Measurements from ENCODE around the gene DDR2.
"Not testable (repeated sequence)": the region's sequence is repeated elsewhere in the genome, so short reads cannot be mapped to it uniquely, and the experiment has no call there.

Gene DDR2

DNA sequence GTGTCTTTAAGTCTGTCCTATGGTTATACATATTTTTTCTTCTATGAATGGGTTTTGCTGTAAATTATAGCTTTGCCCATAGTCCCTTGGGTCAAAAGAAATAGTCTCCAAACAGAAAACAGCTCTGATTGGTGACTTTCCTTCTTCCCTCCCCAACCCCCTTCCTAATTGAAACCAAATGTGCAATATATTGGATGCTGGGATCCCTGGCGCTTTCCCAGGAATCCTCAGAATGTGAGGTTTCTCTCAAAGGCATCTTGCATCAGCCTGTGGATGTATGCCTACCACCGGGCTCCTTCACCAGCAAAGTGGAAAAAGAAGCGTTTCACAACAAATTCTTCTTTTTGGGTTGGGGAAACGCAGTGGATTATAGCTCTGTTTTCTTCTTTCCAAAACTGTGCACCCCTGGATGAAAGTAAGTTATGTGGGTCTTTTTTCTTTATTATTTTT lies at the start of gene DDR2:
Gene DDR2, plus strand, starts transcription at position 248 of the 450 bp plus-strand sequence. CDS start 86,600 bp downstream, outside the sequence.
- no peak for DNase-seq (ENCODE audit: low spot score)

DNA sequence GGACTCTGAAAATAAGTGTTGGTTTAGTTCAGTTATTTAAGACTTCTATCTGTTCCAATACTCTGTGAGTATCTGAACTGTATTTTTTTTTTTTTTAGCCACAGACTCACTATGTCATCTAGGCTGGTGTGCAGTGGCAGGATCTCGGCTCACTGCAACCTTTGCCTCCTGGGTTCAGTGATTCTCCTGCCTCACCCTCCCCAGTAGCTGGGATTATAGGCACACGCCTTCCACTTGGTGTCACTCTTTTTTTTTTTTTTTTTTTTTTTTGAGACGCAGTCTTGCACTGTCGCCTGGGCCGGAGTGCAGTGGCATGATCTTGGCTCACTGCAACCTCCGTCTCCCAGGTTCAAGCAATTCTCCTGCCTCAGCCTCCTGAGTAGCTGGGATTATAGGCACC lies 49.4 kb upstream of the DDR2 start:
- DNase-seq (ENCODE audit: low spot score): not testable (repeated sequence)

DNA sequence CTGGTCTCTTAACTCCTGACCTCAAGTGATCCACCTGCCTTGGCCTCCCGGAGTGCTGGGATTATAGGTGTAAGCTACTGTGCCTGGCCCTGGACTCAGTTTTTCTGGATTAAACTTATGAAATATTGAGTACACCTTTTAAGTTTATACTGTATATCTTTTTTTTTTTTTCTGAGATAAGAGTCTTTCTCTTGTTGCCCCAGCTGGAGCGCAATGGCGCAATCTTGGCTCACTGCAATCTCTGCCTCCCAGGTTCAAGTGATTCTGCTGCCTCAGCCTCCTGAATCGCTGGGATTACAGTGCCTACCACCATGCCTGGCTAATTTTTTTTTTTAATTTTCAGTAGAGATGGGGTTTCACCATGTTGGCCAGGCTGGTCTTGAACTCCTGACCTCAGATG lies 47.2 kb upstream of the DDR2 start:
- not testable (repeated sequence) for DNase-seq (ENCODE audit: low spot score)

DNA sequence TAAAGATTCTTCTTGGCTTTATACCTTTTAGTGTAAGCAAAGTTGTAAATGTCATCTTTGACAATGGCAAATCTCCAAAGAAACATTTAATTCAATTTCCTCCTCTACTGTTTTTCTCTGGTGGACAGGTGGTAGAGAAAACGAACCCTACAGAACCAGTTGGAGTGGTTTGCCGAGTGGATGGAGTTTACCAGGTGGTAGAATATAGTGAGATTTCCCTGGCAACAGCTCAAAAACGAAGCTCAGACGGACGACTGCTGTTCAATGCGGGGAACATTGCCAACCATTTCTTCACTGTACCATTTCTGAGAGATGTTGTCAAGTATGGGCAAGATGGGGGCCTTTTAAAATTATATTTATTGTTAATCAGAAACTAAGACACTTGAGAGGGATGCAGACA lies 44.9 kb upstream of the DDR2 start:
- DNase-seq (ENCODE audit: low spot score): no peak

DNA sequence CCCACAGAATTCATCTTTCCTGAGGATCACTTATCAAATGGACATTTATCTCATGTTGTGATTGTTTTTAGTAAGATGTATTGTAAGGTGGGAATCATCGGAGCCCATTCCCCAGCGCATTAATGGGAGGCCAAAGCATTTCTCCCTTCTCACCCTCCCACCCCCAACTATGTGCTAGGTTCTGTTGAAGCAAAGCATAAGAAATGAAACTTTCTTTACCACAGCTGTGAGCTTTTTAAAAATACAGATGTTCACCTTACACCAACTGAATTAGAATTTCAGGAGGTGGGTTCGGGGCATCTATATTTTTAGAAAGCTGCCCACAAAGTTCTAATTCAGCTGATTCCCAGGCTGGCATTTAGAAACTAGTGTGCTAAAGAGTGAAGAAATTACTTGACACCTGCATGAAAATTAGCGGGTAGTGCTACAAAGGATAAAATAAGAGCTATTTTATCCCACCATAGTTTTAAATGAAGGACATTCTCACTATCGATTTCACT lies 44.5 kb upstream of the DDR2 start:
- no peak for DNase-seq (ENCODE audit: low spot score)

DNA sequence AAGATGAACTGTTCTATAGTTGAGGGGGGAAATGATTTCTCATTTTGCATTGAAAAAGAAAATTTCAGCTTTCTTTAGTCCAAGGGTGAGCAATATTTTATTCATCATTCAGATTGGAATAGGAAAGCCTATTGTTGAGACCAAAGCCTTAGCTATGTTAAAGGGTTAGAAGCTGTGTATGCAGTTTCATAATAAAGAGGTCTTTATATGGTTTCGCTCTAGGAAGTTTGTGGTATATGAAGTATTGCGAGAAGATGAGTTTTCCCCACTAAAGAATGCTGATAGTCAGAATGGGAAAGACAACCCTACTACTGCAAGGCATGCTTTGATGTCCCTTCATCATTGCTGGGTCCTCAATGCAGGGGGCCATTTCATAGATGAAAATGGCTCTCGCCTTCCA lies 42.2 kb upstream of the DDR2 start:
- DNase-seq (ENCODE audit: low spot score): no peak

DNA sequence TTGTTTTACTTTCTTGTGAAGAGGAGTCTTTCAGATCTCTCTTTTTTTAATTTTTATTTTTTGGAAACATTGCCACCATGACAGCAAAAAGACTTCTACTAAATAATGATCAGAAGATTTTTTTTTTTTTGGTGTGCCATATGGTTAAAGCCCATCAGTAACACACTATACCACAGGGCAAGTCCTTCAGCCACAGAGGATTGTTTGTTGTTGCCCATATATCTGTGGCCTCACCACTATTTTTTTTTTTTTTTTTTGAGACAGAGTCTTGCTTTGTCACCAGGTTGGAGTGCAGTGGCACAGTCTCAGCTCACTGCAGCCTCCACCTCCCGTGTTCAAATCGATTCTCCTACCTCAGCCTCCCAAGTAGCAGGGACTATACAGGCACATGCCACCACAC lies 41.6 kb upstream of the DDR2 start:
- DNase-seq (ENCODE audit: low spot score): no peak

DNA sequence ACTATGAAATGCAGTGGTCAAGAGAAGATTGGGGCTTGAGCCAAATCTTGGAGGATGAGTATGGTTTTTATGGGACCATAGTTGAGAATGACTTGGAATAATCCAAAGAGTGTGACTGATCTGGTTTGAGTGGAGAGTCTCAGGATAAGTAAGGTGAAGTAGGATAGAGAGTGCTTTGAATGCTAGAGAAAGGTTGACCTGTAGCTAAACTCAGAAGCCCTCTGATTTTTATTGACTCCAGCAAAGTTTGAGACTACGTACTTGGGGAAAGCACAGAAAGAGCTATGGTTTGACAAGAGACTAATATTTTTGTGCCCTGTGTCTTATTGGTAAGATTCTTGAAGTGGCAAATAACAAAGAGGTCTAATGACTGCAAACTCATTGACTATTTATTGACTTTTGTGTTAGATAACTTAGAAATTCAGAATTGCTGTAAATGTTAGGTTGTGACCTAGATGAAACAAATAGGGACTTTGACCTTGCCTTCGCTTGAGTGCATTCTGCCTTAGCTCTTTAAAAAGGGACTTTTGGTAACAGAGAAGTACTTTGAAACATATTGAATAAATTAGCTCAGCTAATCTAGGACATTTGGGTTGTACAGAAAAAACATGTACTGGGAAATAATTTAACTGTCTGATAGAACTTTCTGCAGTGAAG lies 35.6 kb upstream of the DDR2 start:
- DNase-seq (ENCODE audit: low spot score): no peak

DNA sequence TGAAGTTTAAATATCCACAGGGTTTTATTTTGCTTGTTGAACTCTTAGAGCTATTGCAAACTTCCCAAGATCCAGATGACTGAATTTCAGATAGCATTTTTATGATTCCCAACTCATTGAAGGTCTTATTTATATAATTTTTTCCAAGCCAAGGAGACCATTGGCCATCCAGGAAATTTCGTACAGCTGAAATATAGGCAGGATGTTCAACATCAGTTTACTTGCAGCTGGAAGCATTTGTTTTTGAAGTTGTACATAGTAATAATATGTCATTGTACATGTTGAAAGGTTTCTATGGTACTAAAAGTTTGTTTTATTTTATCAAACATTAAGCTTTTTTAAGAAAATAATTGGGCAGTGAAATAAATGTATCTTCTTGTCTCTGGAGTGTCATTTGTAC lies 32.8 kb upstream of the DDR2 start:
- no peak for DNase-seq (ENCODE audit: low spot score)

DNA sequence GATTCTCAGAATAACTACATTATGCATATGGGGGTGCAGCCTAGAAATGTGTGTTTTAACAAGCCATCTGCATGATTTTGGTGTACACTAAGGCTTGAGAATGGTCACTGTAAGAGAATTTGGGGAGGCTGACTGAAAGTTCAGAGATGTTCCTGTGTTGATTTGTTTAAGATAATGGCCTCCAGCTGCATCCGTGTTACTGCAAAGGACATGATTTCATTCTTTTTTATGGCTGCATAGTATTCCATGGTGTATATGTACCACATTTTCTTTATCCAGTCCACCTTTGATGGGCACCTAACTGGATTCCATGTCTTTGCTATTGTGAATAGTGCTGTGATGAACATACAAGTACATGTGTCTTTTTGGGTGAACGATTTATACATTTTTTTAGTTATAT lies 29.1 kb upstream of the DDR2 start:
- DNase-seq (ENCODE audit: low spot score): not testable (repeated sequence)

DNA sequence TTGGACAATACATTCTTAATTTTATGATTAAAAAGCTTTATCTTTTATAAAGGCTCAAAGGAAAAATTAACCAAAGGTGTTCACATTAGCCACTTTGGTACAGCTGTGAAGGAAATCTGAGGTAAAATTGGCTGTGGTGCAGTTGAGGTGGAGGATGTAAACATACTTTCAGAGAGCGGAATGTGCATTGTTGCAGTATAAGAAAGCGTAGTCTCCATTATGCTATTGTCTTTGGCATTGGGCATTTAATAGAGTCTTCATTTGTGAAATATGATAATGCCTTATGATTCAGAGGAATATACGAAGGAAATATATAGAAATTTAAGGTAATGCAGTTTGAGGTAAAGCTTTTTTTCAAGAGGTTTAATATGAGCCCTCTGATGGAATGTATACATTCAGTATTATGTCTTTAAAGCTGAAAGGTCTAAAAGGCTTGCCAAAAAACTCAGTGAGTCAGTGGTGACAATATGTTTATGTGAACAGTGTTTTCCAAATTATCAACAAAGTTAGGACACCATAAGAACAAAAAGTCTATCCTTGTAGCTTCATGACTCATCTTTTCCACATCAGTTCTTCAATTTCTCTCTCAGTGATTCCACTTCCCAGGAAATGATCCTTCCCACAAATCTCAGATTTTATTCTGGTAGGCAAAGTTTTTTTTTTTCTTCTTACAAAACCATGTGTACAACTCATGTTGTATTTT lies 26.9 kb upstream of the DDR2 start:
- DNase-seq (ENCODE audit: low spot score): no peak

DNA sequence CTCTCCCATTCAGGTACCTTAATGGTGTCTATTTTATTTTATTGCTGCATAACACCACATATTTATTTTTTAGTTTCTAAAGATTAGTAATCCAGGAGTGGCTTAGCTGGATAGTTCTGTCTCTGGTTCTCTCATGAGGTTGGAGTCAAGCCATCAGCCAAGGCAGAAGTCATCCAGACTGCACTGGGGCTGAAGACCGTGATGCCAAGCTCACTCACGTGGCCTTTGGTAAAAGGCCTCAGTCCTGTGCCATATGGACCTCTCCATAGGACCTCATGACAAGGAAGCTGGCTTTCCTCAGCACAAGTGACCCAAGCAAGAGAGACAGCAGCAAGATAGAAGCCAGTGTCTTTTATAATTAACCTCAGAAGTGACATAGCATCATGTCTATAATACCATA lies 23.0 kb upstream of the DDR2 start:
- DNase-seq (ENCODE audit: low spot score): no peak

DNA sequence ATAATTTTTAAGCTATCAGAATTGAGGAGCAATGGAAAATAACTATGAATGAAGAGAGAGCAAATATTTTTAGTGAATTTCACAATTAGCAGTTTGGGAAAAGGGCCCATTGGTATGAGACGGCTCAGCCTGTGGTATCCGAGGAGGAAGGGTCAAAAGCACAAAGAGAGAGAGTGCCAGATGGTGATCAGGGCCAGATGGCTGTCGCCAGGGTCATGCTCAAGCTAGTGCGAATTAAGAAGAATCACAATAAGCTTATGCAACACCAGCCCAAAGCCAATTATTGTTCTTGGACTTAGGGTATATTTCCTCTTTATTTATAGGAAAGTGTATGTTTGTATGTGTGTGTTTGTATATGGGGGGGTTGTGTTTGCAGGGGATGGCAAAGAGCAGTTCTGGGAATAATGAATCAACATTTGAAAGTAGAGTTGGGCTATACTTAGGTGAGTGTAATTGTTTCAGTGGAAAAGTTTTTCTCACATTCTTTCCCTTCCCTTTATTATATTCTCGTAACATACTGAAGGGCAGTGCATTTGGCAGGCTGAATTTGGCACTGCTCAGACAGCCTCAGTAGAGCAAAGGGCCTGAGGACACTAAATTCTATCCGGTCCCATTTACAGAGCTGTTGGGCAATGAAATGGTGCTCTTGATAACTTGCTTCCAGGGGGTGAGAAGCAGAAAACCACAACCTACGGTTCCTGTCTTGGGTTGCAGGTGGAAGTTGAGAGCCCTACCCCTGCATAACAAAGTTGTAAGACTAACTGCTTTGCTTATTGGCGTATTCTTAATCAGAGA lies 19.5 kb upstream of the DDR2 start:
- DNase-seq (ENCODE audit: low spot score): no peak

DNA sequence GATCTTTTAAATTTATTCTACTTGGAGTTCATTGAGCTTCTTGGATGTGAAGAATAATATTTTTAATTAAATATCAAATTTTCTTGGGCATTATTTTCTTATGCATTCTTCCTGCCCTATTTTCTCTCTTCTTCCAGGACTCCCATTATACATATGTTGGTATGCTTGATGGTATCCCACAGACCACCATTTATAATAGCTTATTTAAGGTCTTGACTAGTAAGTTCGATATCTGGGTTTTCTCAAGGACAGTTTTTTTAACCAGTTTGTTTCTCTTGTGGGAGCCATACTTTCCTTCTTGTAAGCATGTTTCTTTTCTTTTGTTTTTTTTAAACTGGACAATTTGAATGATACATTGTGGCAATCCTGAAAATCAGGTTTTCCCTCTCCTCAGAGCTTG lies 15.4 kb upstream of the DDR2 start:
- DNase-seq (ENCODE audit: low spot score): no peak

DNA sequence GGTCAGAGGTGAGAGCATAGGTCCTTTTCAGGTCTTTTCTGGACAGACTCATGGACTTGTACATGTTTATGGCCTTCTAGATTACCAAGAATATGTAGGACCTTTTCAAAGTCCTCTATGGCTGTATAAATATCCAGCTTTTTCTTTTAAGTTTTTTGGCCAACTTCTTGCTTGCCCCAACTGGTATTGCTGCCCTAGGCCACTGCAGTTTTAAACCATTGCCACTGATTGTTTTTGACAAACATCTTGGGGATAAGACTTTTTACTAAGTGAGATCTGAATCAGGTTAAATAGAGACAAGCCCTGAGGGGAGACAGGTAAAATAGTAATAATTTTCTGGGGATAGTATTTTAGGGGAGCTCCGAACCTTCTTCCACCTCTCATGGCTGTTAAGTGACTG lies 14.8 kb upstream of the DDR2 start:
- no peak for DNase-seq (ENCODE audit: low spot score)

DNA sequence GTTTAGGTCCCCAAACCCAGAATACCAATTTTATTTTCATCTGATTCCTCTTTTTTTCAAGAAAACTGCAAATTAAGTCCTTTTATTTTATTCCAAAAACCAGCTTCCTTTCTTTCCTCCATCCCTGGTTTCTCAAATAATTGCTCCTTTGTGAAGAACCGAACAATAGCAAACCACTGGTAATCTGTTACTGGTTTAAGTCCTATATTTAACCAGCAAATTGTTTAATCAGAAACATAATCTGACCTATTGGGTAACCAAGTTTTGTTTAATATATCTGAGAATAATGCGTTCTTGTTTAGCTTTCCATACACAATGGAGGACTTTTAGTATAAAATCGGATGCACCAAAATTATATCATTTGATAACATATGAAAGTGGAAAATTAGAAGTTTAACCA lies 13.2 kb upstream of the DDR2 start:
- DNase-seq (ENCODE audit: low spot score): no peak

DNA sequence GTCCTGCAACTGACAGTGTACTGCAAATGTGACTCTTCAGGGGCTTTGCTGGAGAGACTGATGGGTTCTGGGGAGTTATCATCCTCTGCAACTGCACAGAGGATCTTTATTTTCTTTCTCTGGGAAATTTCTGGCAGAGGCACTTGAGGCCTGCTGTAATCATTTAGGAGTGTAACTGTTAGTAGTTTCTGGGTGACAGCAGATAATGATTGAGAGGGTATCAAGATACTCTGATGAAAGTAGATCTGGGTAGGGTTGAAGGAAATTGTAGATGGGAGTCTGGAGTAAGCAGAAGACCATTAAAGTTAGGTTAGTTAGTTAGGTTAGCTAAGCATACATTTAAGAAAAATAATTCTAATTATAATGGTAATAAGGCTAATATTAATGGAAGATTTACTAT lies 11.0 kb upstream of the DDR2 start:
- no peak for DNase-seq (ENCODE audit: low spot score)

DNA sequence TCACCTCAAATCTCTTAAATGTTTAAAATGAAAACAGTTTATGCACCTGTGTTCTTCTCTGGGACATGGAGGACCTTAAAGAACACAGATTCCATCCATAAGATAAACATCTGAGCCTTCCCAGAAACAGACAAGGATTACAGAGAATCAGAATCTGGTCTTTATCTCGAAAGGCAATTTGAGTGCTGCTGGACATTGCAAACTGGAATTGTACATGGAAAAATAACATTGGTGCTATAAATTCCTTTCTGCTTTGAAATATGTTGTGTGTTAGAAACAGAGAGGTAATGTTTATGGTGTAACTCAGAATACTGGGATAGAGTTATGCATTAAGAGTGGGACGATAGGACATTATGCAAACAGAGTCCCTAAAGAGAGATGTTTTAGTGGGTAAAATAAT lies 6.6 kb upstream of the DDR2 start:
- no peak for DNase-seq (ENCODE audit: low spot score)

DNA sequence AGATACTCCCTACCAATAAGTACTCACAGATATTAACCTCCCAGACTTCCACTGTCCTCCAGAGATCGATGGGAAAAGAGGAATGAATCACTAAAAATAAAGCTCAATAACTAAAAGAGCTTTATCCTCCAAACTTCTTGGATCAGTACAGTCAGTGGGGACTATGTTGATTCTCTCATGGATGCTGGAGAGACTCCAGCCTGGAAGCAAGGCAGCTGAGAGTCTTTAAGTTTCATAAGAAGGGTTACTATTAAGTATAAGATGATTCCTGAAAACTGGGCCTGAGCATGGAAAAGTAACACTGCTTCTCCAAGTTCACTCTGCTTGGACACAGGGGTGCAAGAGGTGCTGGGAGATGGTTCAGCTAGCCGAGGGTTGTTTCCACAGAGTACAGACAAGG lies 6.2 kb upstream of the DDR2 start:
- no peak for DNase-seq (ENCODE audit: low spot score)

DNA sequence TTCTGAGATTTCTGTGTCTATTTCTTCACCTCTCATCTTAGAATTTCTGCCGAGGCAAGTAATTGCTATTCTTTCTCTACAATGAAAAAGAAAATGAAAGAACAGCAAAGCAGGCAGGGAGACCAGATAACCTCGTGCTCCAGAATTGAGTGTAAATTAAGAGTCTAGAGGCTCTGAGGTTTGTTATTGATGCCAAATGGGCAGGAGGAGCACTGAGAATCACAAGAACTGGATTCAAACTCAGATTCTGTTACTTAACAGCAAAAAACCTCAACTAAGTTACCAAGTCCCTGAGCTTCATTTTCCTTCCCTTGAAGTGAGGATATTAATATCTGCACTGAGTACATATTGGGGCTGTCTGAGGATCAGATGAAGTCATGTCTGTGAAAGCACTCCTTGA lies 5.5 kb upstream of the DDR2 start:
- DNase-seq (ENCODE audit: low spot score): no peak

DNA sequence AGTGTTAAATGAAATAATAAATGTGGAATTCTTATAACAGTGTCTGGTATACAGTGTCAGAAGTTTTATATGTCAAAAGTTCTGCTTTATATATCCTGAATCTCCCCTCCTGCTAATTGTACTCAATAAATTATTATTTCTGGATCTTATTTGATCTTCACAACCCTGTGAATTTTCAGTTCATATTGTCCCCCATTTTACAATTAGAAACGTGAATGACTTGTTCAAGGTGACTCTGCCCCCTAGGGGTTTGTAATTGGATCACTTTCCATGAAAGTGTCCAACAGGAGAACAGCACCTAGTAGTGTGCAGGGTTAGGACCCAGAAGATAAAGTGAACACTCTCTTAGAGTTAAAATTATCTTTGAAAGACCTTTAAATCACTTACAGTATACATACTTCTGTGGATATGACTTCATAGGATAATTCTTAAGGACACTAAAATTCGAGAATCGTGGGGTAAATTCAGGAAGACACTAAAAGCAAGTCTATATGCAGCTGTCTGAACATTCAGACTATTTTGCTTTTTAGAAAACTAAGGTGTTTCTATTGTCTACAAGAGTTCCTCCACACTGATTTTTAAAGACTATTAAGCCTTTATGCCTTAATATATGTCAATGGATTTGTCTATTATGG lies 4.5 kb upstream of the DDR2 start:
- no peak for DNase-seq (ENCODE audit: low spot score)

DNA sequence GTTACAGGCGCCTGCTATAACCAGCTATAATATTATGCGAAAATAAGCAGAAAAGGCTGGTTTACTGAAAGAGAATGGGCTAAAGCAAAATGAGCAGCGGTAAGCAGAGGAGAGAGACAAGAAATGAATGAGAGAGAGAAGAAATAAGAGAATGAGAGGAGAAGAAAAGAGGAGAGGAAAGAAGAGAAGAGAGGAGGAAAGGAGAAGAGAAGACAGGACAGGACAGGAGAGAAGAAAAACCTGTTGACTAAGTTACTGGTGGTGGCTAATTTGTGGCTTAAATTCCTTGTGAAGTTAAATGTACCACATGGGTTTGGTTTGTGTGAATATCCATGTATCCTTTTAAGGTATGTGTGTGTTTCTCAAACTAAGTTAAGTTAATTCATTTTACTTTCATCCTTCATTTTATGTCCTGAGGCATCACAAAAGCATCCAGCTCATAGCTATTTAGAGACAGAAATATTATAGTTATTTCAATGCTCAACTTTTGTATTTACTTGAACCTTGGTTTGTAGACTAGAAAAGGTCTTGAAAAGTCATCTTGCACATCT lies 3.1 kb upstream of the DDR2 start:
- DNase-seq (ENCODE audit: low spot score): no peak

All from hematopoietic multipotent progenitor cell treated with erythropoietin and hydrocortisone succinate and interleukin-3 and kit ligand, for 17 days (in vitro differentiated cells).